ENCODE data around the gene SPOCK1.

SPOCK1 gene

GRCh38 chr5:137491121-137491520 lies 8.0 kb downstream of the SPOCK1 start:
- DNase-seq = no peak

GRCh38 chr5:137490591-137490990 lies 8.5 kb downstream of the SPOCK1 start:
- no peak for DNase-seq

- DNase-seq = no peak
Measured at GRCh38 chr5:137488974-137489373, 10.2 kb downstream of the SPOCK1 start.

GRCh38 chr5:137488516-137488915 lies 10.6 kb downstream of the SPOCK1 start:
- DNase-seq = no peak

GRCh38 chr5:137487600-137487999 lies 11.5 kb downstream of the SPOCK1 start:
- no peak for DNase-seq

GRCh38 chr5:137486707-137487106 lies 12.4 kb downstream of the SPOCK1 start:
- no peak for DNase-seq

GRCh38 chr5:137481596-137481995 lies 17.5 kb downstream of the SPOCK1 start:
- DNase-seq = no peak

- DNase-seq = no peak
Measured at GRCh38 chr5:137478043-137478442, 21.1 kb downstream of the SPOCK1 start.

- no peak for DNase-seq
Measured at GRCh38 chr5:137470921-137471220, 28.3 kb downstream of the SPOCK1 start.

- DNase-seq = no peak
Measured at GRCh38 chr5:137470111-137470920, 28.8 kb downstream of the SPOCK1 start.

- DNase-seq = no peak
Measured at GRCh38 chr5:137466889-137467288, 32.2 kb downstream of the SPOCK1 start.

- DNase-seq = no peak
Measured at GRCh38 chr5:137465930-137466329, 33.2 kb downstream of the SPOCK1 start.

- no peak for DNase-seq
Measured at GRCh38 chr5:137462816-137463520, 36.2 kb downstream of the SPOCK1 start.

- no peak for DNase-seq
Measured at GRCh38 chr5:137462265-137462590, 36.9 kb downstream of the SPOCK1 start.

GRCh38 chr5:137461391-137462264 lies 37.5 kb downstream of the SPOCK1 start:
- no peak for DNase-seq

- no peak for DNase-seq
Measured at GRCh38 chr5:137454671-137455070, 44.5 kb downstream of the SPOCK1 start.

- peak; percentile 19 to 32 for DNase-seq
Measured at GRCh38 chr5:137453483-137454080, 45.5 kb downstream of the SPOCK1 start.

GRCh38 chr5:137450759-137451158 lies 48.4 kb downstream of the SPOCK1 start:
- no peak for DNase-seq

GRCh38 chr5:137448868-137449267 lies 50.3 kb downstream of the SPOCK1 start:
- no peak for DNase-seq

GRCh38 chr5:137446615-137447014 lies 52.5 kb downstream of the SPOCK1 start:
- DNase-seq = no peak

- no peak for DNase-seq
Measured at GRCh38 chr5:137446151-137446550, 53.0 kb downstream of the SPOCK1 start.

- DNase-seq = no peak
Measured at GRCh38 chr5:137442660-137443059, 56.5 kb downstream of the SPOCK1 start.

- DNase-seq = no peak
Measured at GRCh38 chr5:137441476-137441875, 57.6 kb downstream of the SPOCK1 start.
